ENCODE results near the gene CPD.
"Not testable (repeated sequence)": the region's sequence is repeated elsewhere in the genome, so short reads cannot be mapped to it uniquely, and the experiment has no call there.

The CPD gene
- total RNA-seq = 202 to 439 (median 332) reads per million in 17 experiments

- DNase-seq = peak; percentile 97 to 99 (median 98)
These were observed at the start of gene CPD for GRCh38 chr17:30378825-30379302. CPD (plus strand) TSS chr17:30378927; CDS start chr17:30378981, 54 bp downstream.

- peak in 1 of 4 experiments; percentile 34 for DNase-seq
These were observed 46.6 kb upstream of the CPD start for GRCh38 chr17:30332057-30332542.

GRCh38 chr17:30333503-30334360 lies 45.0 kb upstream of the CPD start, which contains the start of gene TMIGD1:
TMIGD1 (minus strand) TSS chr17:30334057; CDS start chr17:30332133, 1,924 bp downstream.
- no peak for DNase-seq

- no peak for DNase-seq
These were observed 44.3 kb upstream of the CPD start for GRCh38 chr17:30334421-30334820.

GRCh38 chr17:30336369-30337171 lies 42.2 kb upstream of the CPD start:
- DNase-seq = peak; percentile 53 to 71 (median 66)

GRCh38 chr17:30337393-30337999 lies 41.2 kb upstream of the CPD start:
- DNase-seq = peak in 3 of 4 experiments; percentile 37 to 53 (median 51)

- DNase-seq = no peak
These were observed 39.6 kb upstream of the CPD start for GRCh38 chr17:30339086-30339485.

GRCh38 chr17:30340801-30341356 lies 37.8 kb upstream of the CPD start:
- no peak for DNase-seq

GRCh38 chr17:30341703-30342249 lies 37.0 kb upstream of the CPD start:
- DNase-seq = no peak

- DNase-seq = not testable (repeated sequence)
These were observed 35.5 kb upstream of the CPD start for GRCh38 chr17:30343244-30343643.

GRCh38 chr17:30343796-30344195 lies 34.9 kb upstream of the CPD start:
- no peak for DNase-seq

GRCh38 chr17:30344283-30345088 lies 34.2 kb upstream of the CPD start:
- DNase-seq = peak; percentile 49 to 79 (median 66)

- no peak for DNase-seq
These were observed 33.7 kb upstream of the CPD start for GRCh38 chr17:30345089-30345433.

GRCh38 chr17:30345527-30346075 lies 33.1 kb upstream of the CPD start:
- DNase-seq = peak; percentile 42 to 66 (median 60)

- DNase-seq = peak in 2 of 4 experiments; percentile 51 to 62
These were observed 32.4 kb upstream of the CPD start for GRCh38 chr17:30346221-30346795.

- DNase-seq = no peak
These were observed 31.2 kb upstream of the CPD start for GRCh38 chr17:30347488-30347887.

GRCh38 chr17:30349252-30349651 lies 29.5 kb upstream of the CPD start:
- DNase-seq = no peak

- peak; percentile 46 to 83 (median 72) for DNase-seq
These were observed 27.5 kb upstream of the CPD start for GRCh38 chr17:30351263-30351662.

GRCh38 chr17:30351735-30352134 lies 27.0 kb upstream of the CPD start:
- DNase-seq = peak in 2 of 4 experiments; percentile 63 to 69

GRCh38 chr17:30352240-30352814 lies 26.4 kb upstream of the CPD start:
- DNase-seq = peak in 3 of 4 experiments; percentile 58 to 71 (median 61)

Measured in suppressor macrophage (primary cell).